Fibroblast of the aortic adventitia (primary cell): ENCODE results near the gene GNG4. TPM values are rescaled to one million over a fixed set of nuclear protein-coding genes. Genes with fewer than 3 reads are reported as not detected.

Source experiments
- DNase-seq: peaks from one replicate; pipeline ENCODE4 v3.0.0-alpha.2; 2010; ENCODE audit warnings: low read depth
- H3K4me3 ChIP-seq: 2 replicates; pipeline ENCODE4 v1.5.1; 2011; ENCODE audit warnings: low read depth, mild to moderate bottlenecking, control low read depth, low read length, moderate library complexity
- CTCF ChIP-seq: IDR thresholded peaks from 2 replicates; pipeline ENCODE4 v1.5.1; 2011; ENCODE audit warnings: mild to moderate bottlenecking, low read length, control low read depth, inconsistent platforms; ENCODE audit not compliant: insufficient read depth
- small RNA-seq: library from RNA; depleted of rRNA; stranded (forward); fragments of <200 nt; gene quantifications from one replicate; pipeline ENCODE3, GENCODE V24; 2012
- total RNA-seq: library from RNA; depleted of rRNA; stranded (reverse); fragments of >200 nt; gene quantifications from 2 replicates; pipeline ENCODE4 v1.2.3, GENCODE V29; 2012; ENCODE audit warnings: low replicate concordance

Gene GNG4
- total RNA-seq, 1 donor = not detected

DNA sequence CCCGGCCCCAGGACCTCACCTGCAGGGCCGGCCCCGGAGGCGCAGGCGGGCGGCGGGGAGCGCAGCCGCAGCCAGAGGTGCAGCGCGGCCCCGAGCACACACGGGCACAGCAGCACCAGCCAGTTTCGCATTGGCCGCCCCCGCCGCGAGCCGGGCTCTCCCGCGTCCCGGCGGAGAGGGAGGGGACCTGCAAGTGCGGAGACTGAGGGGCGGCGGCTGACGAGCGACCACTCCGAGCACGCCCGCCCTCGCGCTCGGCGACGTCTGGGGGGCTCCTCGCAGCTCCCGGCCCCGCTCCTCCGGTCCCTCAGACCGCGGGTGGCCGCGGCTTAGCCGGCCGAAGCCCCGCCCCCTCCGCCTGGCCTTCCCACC lies 145.5 kb downstream of the GNG4 start, which contains the start of gene B3GALNT2:
Gene B3GALNT2 (minus strand): TSS at position 331 of the 372 bp plus-strand sequence. CDS start 200 bp downstream, at position 131.
- no peak for DNase-seq
- TF ChIP-seq CTCF = no peak
- H3K4me3 ChIP-seq = peak within 1 kb of the TSS; percentile 88

GRCh38 chr1:235503403-235504121 lies 146.0 kb downstream of the GNG4 start:
- TF ChIP-seq CTCF = no peak
- peak overlapping the region; percentile 85 for H3K4me3 ChIP-seq
- peak; percentile 62 for DNase-seq

DNA sequence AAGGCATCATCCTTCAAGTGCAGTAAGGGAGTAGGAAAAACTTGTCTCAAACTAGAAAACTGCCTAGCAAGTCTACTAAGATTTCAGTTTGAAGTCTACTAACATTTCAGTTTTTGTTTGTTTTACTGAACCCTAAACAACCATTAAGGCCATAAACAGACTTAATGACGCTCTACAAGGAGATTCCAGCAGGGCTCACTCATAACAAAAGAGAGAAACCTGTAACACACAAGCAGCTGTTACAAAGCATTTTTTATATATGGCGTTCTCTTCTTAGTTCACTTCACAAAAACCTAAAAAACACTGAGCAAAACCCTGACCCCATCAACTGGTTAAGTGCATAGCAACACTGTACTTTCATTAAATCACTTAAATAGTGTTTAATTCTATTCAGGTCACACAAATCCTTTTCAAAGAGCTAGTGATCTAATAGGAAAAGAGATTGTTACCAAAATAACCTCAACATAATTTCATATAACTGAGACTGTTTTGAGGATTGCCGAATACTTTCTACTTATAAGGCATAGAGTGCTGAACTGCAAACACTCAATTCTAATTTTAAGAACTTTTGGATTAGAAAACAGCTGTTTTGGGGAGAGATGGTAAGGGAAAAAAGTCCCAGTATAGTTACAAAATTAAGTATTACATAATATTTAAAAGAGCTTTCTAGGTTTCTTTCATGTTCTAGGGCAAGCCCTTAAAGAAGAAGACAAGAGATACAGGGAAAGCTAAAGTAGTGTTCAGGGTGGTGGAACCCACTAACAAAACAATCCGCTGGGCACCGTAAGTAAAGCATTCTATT lies 146.8 kb downstream of the GNG4 start:
- no peak for TF ChIP-seq CTCF
- peak; percentile 49 for DNase-seq
- H3K4me3 ChIP-seq = peak overlapping the region; percentile 85

- DNase-seq = peak; percentile 20
- H3K4me3 ChIP-seq = no peak overlapping the region
These were observed 148.5 kb downstream of the GNG4 start for GRCh38 chr1:235500971-235501540.

More at GRCh38 chr1:235500971-235501540, 148.5 kb downstream of the GNG4 start:
- no peak for TF ChIP-seq CTCF

Small RNA genes lying within 50 kb of the gene (small RNA-seq; reads per million reads assigned to genes)
- gene MTCO3P46 (not detected), gene MTND4LP21 (not detected)

Other genes starting within 250 kb of the GNG4 start
- gene B3GALNT2, start 145.3 kb downstream of the GNG4 start, total RNA-seq = 43.0 and 69.4 TPM in 2 replicates
- 28.1 and 30.4 TPM in 2 replicates for gene LYST, start 217.1 kb upstream of the GNG4 start, total RNA-seq